OCI-LY1 (cell line): ENCODE data around the gene SCYGR3.
"Not testable (repeated sequence)": the region's sequence is repeated elsewhere in the genome, so short reads cannot be mapped to it uniquely, and the experiment has no call there.

Experiments used
- H2AFZ ChIP-seq: fragments of 200-600 bp; sonication (generic), shearing (Covaris generic); 2 replicates; pipeline ENCODE4 v1.6.0; 2014; ENCODE audit warnings: antibody characterized with exemption, mild to moderate bottlenecking, low read length
- H3F3A ChIP-seq: fragments of 200-600 bp; sonication (generic), shearing (Covaris generic); 2 replicates; pipeline ENCODE4 v1.6.0; 2014; ENCODE audit warnings: mild to moderate bottlenecking, antibody characterized with exemption, low read length, moderate library complexity; ENCODE audit not compliant: insufficient read depth
- H3K27ac ChIP-seq: fragments of 200-600 bp; sonication (generic); 2 replicates; pipeline ENCODE4 v1.5.1; 2014; ENCODE audit warnings: low read length, mixed run types, mild to moderate bottlenecking, low read depth; ENCODE audit not compliant: poor library complexity, severe bottlenecking
- H3K27me3 ChIP-seq: fragments of 200-600 bp; sonication (generic); 2 replicates; pipeline ENCODE4 v1.6.0; 2014; ENCODE audit warnings: antibody characterized with exemption, mild to moderate bottlenecking, low read length, moderate library complexity; ENCODE audit not compliant: insufficient read depth
- H3K36me3 ChIP-seq: fragments of 200-600 bp; sonication (generic); 2 replicates; pipeline ENCODE4 v1.6.1; 2014; ENCODE audit warnings: mild to moderate bottlenecking, antibody characterized with exemption, low read length, moderate library complexity, mixed read lengths; ENCODE audit not compliant: insufficient read depth
- H3K4me1 ChIP-seq: fragments of 200-600 bp; sonication (generic); 2 replicates; pipeline ENCODE4 v1.5.1; 2014; ENCODE audit warnings: mild to moderate bottlenecking, low read length, moderate library complexity; ENCODE audit not compliant: insufficient read depth, severe bottlenecking
- H3K4me2 ChIP-seq: fragments of 200-600 bp; sonication (generic), shearing (Covaris generic); 2 replicates; pipeline ENCODE4 v1.6.1; 2014; ENCODE audit warnings: low read length
- H3K4me3 ChIP-seq: fragments of 200-600 bp; sonication (generic); 2 replicates; pipeline ENCODE4 v1.5.1; 2014; ENCODE audit warnings: low read length, low read depth, mild to moderate bottlenecking, mixed read lengths; ENCODE audit not compliant: poor library complexity, severe bottlenecking
- H3K79me2 ChIP-seq: fragments of 200-600 bp; shearing (Covaris generic); 2 replicates; pipeline ENCODE4 v1.6.1; 2016; ENCODE audit warnings: mixed run types, low read length, mixed read lengths; ENCODE audit not compliant: insufficient read depth
- H3K9ac ChIP-seq: fragments of 200-600 bp; sonication (generic), shearing (Covaris generic); 2 replicates; pipeline ENCODE4 v1.6.1; 2014; ENCODE audit warnings: mild to moderate bottlenecking, low read length, mixed read lengths
- H3K9me2 ChIP-seq: fragments of 200-600 bp; sonication (generic), shearing (Covaris generic); 2 replicates; pipeline ENCODE4 v1.6.1; 2014; ENCODE audit warnings: low read depth, mild to moderate bottlenecking, low read length, mixed read lengths
- H3K9me3 ChIP-seq: fragments of 200-600 bp; shearing (Covaris generic); 2 replicates; pipeline ENCODE4 v1.6.1; 2014; ENCODE audit warnings: low read length, mixed read lengths
- H4K20me1 ChIP-seq: fragments of 200-600 bp; sonication (generic), shearing (Covaris generic); 2 replicates; pipeline ENCODE4 v1.6.0; 2016; ENCODE audit warnings: mild to moderate bottlenecking, low read length; ENCODE audit not compliant: insufficient read depth
- EZH2 ChIP-seq: fragments of 200-600 bp; sonication (generic), shearing (Covaris generic); IDR thresholded peaks from 2 replicates; pipeline ENCODE4 v1.8.0; 2017; ENCODE audit warnings: borderline replicate concordance, mixed run types, mild to moderate bottlenecking, antibody characterized with exemption, low read length, moderate library complexity, mixed read lengths
- TF ChIP-seq, protein P1 (sequence below): fragments of 200-600 bp; sonication (generic), shearing (Covaris generic); IDR thresholded peaks from 2 replicates; pipeline ENCODE4 v1.5.1; 2017; ENCODE audit warnings: mild to moderate bottlenecking, antibody characterized with exemption, low read length, moderate library complexity, mixed read lengths

The SCYGR3 gene

DNA sequence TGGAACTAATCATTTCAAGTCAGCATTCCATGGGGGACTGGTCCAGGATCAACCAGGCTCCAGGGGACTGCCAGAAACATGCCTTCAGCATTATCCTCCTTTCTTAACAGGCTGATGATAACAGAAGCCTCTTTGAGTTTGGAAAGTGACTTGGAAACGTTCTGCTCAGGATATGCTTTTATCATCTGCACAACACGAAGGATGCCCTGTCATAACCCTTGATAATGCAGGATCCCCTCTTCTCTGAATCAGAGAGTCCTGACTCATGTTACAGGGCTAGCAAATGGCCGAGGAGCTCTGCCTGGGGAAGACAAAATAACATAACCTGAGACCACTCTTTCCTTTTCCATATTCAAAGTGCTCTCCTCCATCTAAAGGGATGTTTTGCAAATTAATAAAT is 6.7 kb downstream of the SCYGR3 start:
- H3K36me3 ChIP-seq = no peaks in the 10 kb centered on the region
- no peak overlapping the region for H3K27ac ChIP-seq
- TF ChIP-seq, protein P1, sequence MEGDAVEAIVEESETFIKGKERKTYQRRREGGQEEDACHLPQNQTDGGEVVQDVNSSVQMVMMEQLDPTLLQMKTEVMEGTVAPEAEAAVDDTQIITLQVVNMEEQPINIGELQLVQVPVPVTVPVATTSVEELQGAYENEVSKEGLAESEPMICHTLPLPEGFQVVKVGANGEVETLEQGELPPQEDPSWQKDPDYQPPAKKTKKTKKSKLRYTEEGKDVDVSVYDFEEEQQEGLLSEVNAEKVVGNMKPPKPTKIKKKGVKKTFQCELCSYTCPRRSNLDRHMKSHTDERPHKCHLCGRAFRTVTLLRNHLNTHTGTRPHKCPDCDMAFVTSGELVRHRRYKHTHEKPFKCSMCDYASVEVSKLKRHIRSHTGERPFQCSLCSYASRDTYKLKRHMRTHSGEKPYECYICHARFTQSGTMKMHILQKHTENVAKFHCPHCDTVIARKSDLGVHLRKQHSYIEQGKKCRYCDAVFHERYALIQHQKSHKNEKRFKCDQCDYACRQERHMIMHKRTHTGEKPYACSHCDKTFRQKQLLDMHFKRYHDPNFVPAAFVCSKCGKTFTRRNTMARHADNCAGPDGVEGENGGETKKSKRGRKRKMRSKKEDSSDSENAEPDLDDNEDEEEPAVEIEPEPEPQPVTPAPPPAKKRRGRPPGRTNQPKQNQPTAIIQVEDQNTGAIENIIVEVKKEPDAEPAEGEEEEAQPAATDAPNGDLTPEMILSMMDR = no peak
- no peak for TF ChIP-seq EZH2
- no peaks in the 10 kb centered on the region for H4K20me1 ChIP-seq
- H3K27me3 ChIP-seq = no peaks in the 10 kb centered on the region
- H3K4me3 ChIP-seq = no peak overlapping the region
- H3K79me2 ChIP-seq = no peaks in the 10 kb centered on the region
- H3K4me2 ChIP-seq = no peak overlapping the region
- no peaks in the 10 kb centered on the region for H3K9me2 ChIP-seq
- no peaks in the 10 kb centered on the region for H3F3A ChIP-seq
- no peaks in the 10 kb centered on the region for H3K9me3 ChIP-seq
- no peak overlapping the region for H3K9ac ChIP-seq
- H2AFZ ChIP-seq = no peak overlapping the region
- no peaks in the 10 kb centered on the region for H3K4me1 ChIP-seq

DNA sequence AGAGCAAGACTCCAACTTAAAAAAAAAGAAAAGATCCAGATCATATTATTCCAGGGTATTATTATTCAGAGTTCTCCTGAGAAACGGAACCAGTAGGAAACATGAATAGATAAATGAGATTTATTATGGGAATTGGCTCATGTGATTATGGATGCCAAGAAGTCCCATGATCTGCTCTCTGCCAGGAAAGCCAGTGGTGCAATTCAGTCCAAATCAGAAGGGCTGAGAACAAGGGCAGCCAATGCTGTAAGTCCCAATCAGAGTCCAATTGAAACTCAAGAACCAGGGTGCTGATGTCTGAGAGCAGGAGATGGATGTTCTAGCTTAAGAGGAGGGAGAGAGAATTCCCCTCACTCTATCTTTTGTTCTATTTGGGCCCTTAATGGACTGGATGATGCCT is 8.2 kb downstream of the SCYGR3 start:
- Histone ChIP-seq H3K36me3 (no peaks in the 10 kb centered on the region), H3K9me3 (no peaks in the 10 kb centered on the region), H3K79me2 (no peaks in the 10 kb centered on the region), H2AFZ (no peak overlapping the region), H3K27ac (no peak overlapping the region), H3K4me2 (no peak overlapping the region), H3K9me2 (no peaks in the 10 kb centered on the region), H3K9ac (no peak overlapping the region), H3K4me1 (no peaks in the 10 kb centered on the region), H3K4me3 (no peak overlapping the region), H3F3A (no peaks in the 10 kb centered on the region), H4K20me1 (no peaks in the 10 kb centered on the region), H3K27me3 (no peaks in the 10 kb centered on the region)
- no peak for TF ChIP-seq EZH2
- TF ChIP-seq, protein P1 = no peak

DNA sequence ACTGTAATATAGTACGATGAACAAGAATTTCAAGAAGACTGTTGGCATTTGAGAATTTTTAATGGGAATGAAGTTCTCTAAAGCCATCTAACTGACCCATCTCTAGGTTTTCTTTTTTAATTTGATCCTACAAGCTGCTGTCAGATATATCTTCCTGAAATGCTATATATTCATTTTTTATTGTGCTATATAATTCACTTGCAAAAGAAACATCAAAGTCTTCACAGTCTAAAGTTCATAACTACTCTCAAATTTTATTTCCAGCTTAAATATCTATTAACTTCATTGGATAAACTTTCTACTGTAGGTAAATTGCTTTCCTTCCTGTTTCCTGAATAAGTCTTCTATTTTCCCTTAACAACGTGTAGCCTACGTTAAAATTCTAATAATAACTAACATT is 12.3 kb downstream of the SCYGR3 start:
- Histone ChIP-seq H3K4me1 (no peaks in the 10 kb centered on the region), H3K4me2 (no peak overlapping the region), H3K27ac (no peak overlapping the region), H3K4me3 (no peak overlapping the region), H3K27me3 (no peaks in the 10 kb centered on the region), H3K36me3 (no peaks in the 10 kb centered on the region), H3K9me3 (no peaks in the 10 kb centered on the region), H4K20me1 (no peaks in the 10 kb centered on the region), H2AFZ (no peak overlapping the region), H3K9me2 (no peaks in the 10 kb centered on the region), H3K9ac (no peak overlapping the region), H3K79me2 (no peaks in the 10 kb centered on the region), H3F3A (no peaks in the 10 kb centered on the region)
- TF ChIP-seq EZH2 = no peak
- TF ChIP-seq, protein P1 = no peak

DNA sequence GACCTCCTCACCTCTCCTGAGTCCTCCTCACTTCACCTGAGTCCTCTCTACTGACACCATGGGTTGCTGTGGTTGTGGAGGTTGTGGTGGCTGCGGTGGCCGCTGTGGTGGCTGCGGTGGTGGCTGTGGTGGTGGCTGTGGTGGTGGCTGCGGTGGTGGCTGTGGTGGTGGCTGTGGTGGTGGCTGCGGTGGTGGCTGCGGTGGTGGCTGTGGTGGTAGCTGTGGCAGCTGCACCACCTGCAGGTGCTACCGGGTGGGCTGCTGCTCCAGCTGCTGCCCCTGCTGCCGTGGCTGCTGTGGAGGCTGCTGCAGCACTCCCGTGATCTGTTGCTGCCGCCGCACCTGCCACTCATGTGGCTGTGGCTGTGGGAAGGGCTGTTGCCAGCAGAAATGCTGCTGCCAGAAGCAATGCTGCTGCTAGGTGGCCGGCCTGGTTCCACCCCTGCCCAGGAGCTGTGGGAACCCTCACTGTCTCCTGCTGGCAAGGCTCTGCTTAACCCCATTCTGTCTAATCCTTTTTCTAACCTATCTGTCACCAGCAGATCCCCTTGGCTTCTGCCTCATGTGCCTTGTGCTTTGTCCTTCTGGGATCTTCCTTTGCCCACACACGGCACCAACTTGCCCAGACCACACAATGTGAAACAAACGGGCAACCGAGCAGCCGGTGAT is 15.7 kb downstream of the SCYGR3 start, which contains the start of gene SCYGR2:
Gene SCYGR2, plus strand, starts transcription at position 59 of the 669 bp plus-strand sequence. Its CDS starts 0 bp downstream, at position 59.
- not testable (repeated sequence) for H3K27me3 ChIP-seq, H3K36me3 ChIP-seq, H3K9me2 ChIP-seq, H3F3A ChIP-seq, H3K27ac ChIP-seq, H3K4me2 ChIP-seq, H3K4me1 ChIP-seq, H2AFZ ChIP-seq, H3K9ac ChIP-seq, H3K4me3 ChIP-seq, H3K79me2 ChIP-seq, H3K9me3 ChIP-seq, H4K20me1 ChIP-seq
